Keratinocyte (primary cell): ENCODE data around the gene FRY. TPM values are rescaled to one million over a fixed set of nuclear protein-coding genes. Genes with fewer than 3 reads are reported as not detected.

Source experiments
- DNase-seq: peaks from one replicate; pipeline ENCODE4 v3.0.0-alpha.2; 2011; ENCODE audit warnings: low read depth, missing footprints, low spot score
- FAIRE-seq: peaks from 2 replicates; lab custom pipeline; 2011; peaks lifted over from hg19 to GRCh38; lab: Jason Lieb, UNC
- H2AFZ ChIP-seq: 2 replicates; pipeline ENCODE4 v1.6.0; 2012; ENCODE audit warnings: low read length, control low read depth, inconsistent platforms; ENCODE audit not compliant: control insufficient read depth
- H3K27ac ChIP-seq: 2 replicates; pipeline ENCODE4 v1.5.1; 2011; ENCODE audit warnings: low read length; ENCODE audit not compliant: control insufficient read depth, insufficient read depth
- H3K27me3 ChIP-seq: 3 replicates; pipeline ENCODE4 v1.6.0; 2011; ENCODE audit warnings: low read length; ENCODE audit not compliant: control insufficient read depth, insufficient read depth; ENCODE audit errors: extremely low read depth
- H3K36me3 ChIP-seq, 2 experiments: 2 replicates in 1 of 2; 3 replicates in 1 of 2; pipeline ENCODE4 v1.5.1; 2011; ENCODE audit warnings: low read length in 2 of 2, mild to moderate bottlenecking in 1 of 2; ENCODE audit not compliant: control insufficient read depth in 2 of 2, insufficient read depth in 2 of 2; ENCODE audit errors: extremely low read depth in 1 of 2
- H3K4me1 ChIP-seq: 3 replicates; pipeline ENCODE4 v1.5.1; 2011; ENCODE audit warnings: low read length; ENCODE audit not compliant: control insufficient read depth, insufficient read depth; ENCODE audit errors: extremely low read depth
- H3K4me2 ChIP-seq: 3 replicates; pipeline ENCODE4 v1.6.0; 2011; ENCODE audit warnings: low read depth, low read length; ENCODE audit not compliant: control insufficient read depth, insufficient read depth; ENCODE audit errors: extremely low read depth
- H3K4me3 ChIP-seq, 3 experiments: fragments of 200-600 bp in 1 of 3; sonication (generic) in 1 of 3; 2 replicates in 2 of 3; 3 replicates in 1 of 3; pipeline ENCODE4 v1.5.1; 2011 to 2016; ENCODE audit warnings: low read length in 3 of 3, mild to moderate bottlenecking in 3 of 3, control low read depth in 2 of 3, inconsistent platforms in 1 of 3, low read depth in 1 of 3, mixed read lengths in 1 of 3, mixed run types in 1 of 3, moderate library complexity in 1 of 3; ENCODE audit not compliant: control insufficient read depth in 2 of 3, insufficient read depth in 2 of 3; ENCODE audit errors: extremely low read depth in 1 of 3
- H3K79me2 ChIP-seq: 2 replicates; pipeline ENCODE4 v1.6.0; 2012; ENCODE audit warnings: low read length; ENCODE audit not compliant: control insufficient read depth, insufficient read depth
- H3K9ac ChIP-seq: 3 replicates; pipeline ENCODE4 v1.6.0; 2011; ENCODE audit warnings: low read length; ENCODE audit not compliant: control insufficient read depth, insufficient read depth; ENCODE audit errors: extremely low read depth
- H3K9me1 ChIP-seq: 3 replicates; pipeline ENCODE4 v1.6.0; 2011; ENCODE audit warnings: low read length; ENCODE audit not compliant: control insufficient read depth, insufficient read depth; ENCODE audit errors: extremely low read depth
- H3K9me3 ChIP-seq: 2 replicates; pipeline ENCODE4 v1.5.1; 2012; ENCODE audit warnings: low read depth, low read length; ENCODE audit not compliant: control insufficient read depth
- H4K20me1 ChIP-seq: 3 replicates; pipeline ENCODE4 v1.6.0; 2011; ENCODE audit warnings: low read length; ENCODE audit not compliant: control insufficient read depth, insufficient read depth; ENCODE audit errors: extremely low read depth
- CTCF ChIP-seq, 3 experiments: IDR thresholded peaks in 1 of 3; conservative IDR thresholded peaks in 1 of 3; optimal IDR thresholded peaks in 1 of 3; 2 replicates in 2 of 3; 3 replicates in 1 of 3; pipeline versions ENCODE3 to v1.5.1; 2011; ENCODE audit warnings: low read length in 3 of 3, mild to moderate bottlenecking in 3 of 3, moderate library complexity in 2 of 3, control low read depth in 1 of 3, inconsistent platforms in 1 of 3; ENCODE audit not compliant: insufficient read depth in 2 of 3; ENCODE audit errors: extremely low read depth in 1 of 3
- EZH2 ChIP-seq: IDR thresholded peaks from one replicate; pipeline ENCODE4 v1.6.1; 2012; ENCODE audit warnings: inconsistent platforms, mild to moderate bottlenecking, low read length, moderate library complexity
- dilution Hi-C: fragments of 300-500 bp; cut with MboI; formaldehyde crosslinking; loops from one replicate; pipeline ENCODE4 v1.7.0; 2020; ENCODE audit warnings: low sequenced_read_pairs; ENCODE audit not compliant: extremely low pct_ligation_motif_present
- polyA plus RNA-seq, 5 experiments: library from polyadenylated mRNA; depleted of rRNA in 3 of 5; stranded (reverse) in 3 of 5; stranded (forward) in 1 of 5; unstranded in 1 of 5; fragments of >200 nt; gene quantifications; 1 replicate in 1 of 5; 2 replicates in 3 of 5; 3 replicates in 1 of 5; pipeline versions ENCODE4 v1.2.1 to v1.2.3, GENCODE V29; 2011 to 2012; ENCODE audit warnings: missing spikeins in 2 of 5, low read depth in 1 of 5, low replicate concordance in 1 of 5

The FRY gene
- polyA plus RNA-seq, 1 donor (not counting 4 experiments of a cell fraction or from before 2014, with no cell fraction given) = 0.80 TPM

- TF ChIP-seq EZH2 = no peak
- TF ChIP-seq CTCF (optimal IDR thresholded peaks at IDR 0.05 in 1 of 3, IDR thresholded peaks at IDR 0.05 in 1 of 3, conservative IDR thresholded peaks at IDR 0.05 in 1 of 3; ENCODE audit: extremely low read depth in 1 of 3, insufficient read depth in 2 of 3, low read length in 3 of 3) = no peak
- H3K9ac ChIP-seq = no peak overlapping the region
- no peaks in the 10 kb centered on the region for H3K9me1 ChIP-seq
- DNase-seq = no peak
- H3K4me3 ChIP-seq = no peak overlapping the region
- no peaks in the 10 kb centered on the region for H4K20me1 ChIP-seq
- no peak overlapping the region for H3K27ac ChIP-seq
- dilution Hi-C loops = no loop called here
- H3K27me3 ChIP-seq = no peaks in the 10 kb centered on the region
- no peaks in the 10 kb centered on the region for H3K36me3 ChIP-seq
- H2AFZ ChIP-seq = no peak overlapping the region
- no peaks in the 10 kb centered on the region for H3K79me2 ChIP-seq
- no peak overlapping the region for H3K4me2 ChIP-seq
- no peaks in the 10 kb centered on the region for H3K9me3 ChIP-seq
- FAIRE-seq = no peak
- H3K4me1 ChIP-seq = no peaks in the 10 kb centered on the region
Measured at GRCh38 chr13:32233062-32233461, 201.5 kb downstream of the FRY start.

GRCh38 chr13:32234914-32235313 lies 203.3 kb downstream of the FRY start:
- Histone ChIP-seq H4K20me1 (no peaks in the 10 kb centered on the region), H3K9me3 (no peaks in the 10 kb centered on the region), H3K4me3 (no peak overlapping the region), H3K4me2 (no peak overlapping the region), H3K36me3 (no peaks in the 10 kb centered on the region), H3K9ac (no peak overlapping the region), H3K27me3 (no peaks in the 10 kb centered on the region), H3K27ac (no peak overlapping the region), H3K79me2 (no peaks in the 10 kb centered on the region), H3K4me1 (no peaks in the 10 kb centered on the region), H2AFZ (no peak overlapping the region), H3K9me1 (no peaks in the 10 kb centered on the region)
- dilution Hi-C loops = no loop called here
- no peak for FAIRE-seq
- TF ChIP-seq EZH2 (no peak), CTCF (optimal IDR thresholded peaks at IDR 0.05 in 1 of 3, IDR thresholded peaks at IDR 0.05 in 1 of 3, conservative IDR thresholded peaks at IDR 0.05 in 1 of 3; ENCODE audit: extremely low read depth in 1 of 3, insufficient read depth in 2 of 3, low read length in 3 of 3) (no peak)
- DNase-seq = no peak
